OCI-LY7 (cell line): Measurements from ENCODE around the gene CDC42BPB.

Experiments
- CTCF ChIP-seq: fragments of 200-600 bp; sonication (generic); conservative IDR thresholded peaks from 2 replicates; pipeline ENCODE4 v1.5.1; 2014; ENCODE audit warnings: mild to moderate bottlenecking, antibody characterized with exemption, low read length, moderate library complexity, mixed read lengths
- EZH2phosphoT487 ChIP-seq: fragments of 200-600 bp; sonication (generic); IDR thresholded peaks from 2 replicates; pipeline ENCODE4 v1.6.1; 2018; ENCODE audit warnings: low read depth, borderline replicate concordance, mild to moderate bottlenecking, mixed run types, antibody characterized with exemption, low read length, moderate library complexity, mixed read lengths

GRCh38 chr14:102889615-102890014 is 167.7 kb downstream of the CDC42BPB start:
- TF ChIP-seq CTCF (no peak), EZH2phosphoT487 (no peak)
